Measurements from ENCODE around the gene THSD4. TPM values are rescaled to one million over a fixed set of nuclear protein-coding genes. Genes with fewer than 3 reads are reported as not detected.

THSD4 gene
- total and polyA plus RNA-seq, 4 donors, result 6.0 to 42.4 (median 18.5) TPM

GRCh38 chr15:71443538-71443937, 328.3 kb downstream of the THSD4 start:
- peak overlapping the region in 1 of 2 donors; percentile 50 for H3K27ac ChIP-seq (ENCODE audit: low read depth in 1 of 2, low read length in 1 of 2)
- peak; percentile 56 for TF ChIP-seq CTCF (IDR thresholded peaks at IDR 0.05; ENCODE audit: control extremely low read depth, extremely low read depth)
- H3K4me1 ChIP-seq (ENCODE audit: control insufficient read depth in 5 of 5, insufficient read depth in 5 of 5, low read length in 5 of 5), result no peaks in the 10 kb centered on the region
- no peak for ATAC-seq (ENCODE audit: insufficient read depth, low FRiP score)
- H3K36me3 ChIP-seq (ENCODE audit: control insufficient read depth in 4 of 4, insufficient read depth in 4 of 4, low read length in 4 of 4), result no peaks in the 10 kb centered on the region
- no peak overlapping the region for H3K4me3 ChIP-seq
- no peak overlapping the region for H3K9ac ChIP-seq (ENCODE audit: insufficient read depth in 1 of 2, low read length in 2 of 2)
- peak; percentile 62 to 67 (median 65) for DNase-seq
- no peaks in the 10 kb centered on the region for H3K27me3 ChIP-seq (ENCODE audit: control insufficient read depth in 3 of 3, insufficient read depth in 3 of 3, low read length in 2 of 3)
- 16 to 24% methylated on average over 4 of the region's 4 CpGs for WGBS, 2 donors
- H3K9me3 ChIP-seq (ENCODE audit: control insufficient read depth in 4 of 4, insufficient read depth in 3 of 4, low read length in 3 of 4), result no peaks in the 10 kb centered on the region

- 80 to 88% methylated on average over 7 of the region's 7 CpGs for WGBS, 2 donors
- H3K9ac ChIP-seq (ENCODE audit: insufficient read depth in 1 of 2, low read length in 2 of 2), result no peak overlapping the region
Observed at GRCh38 chr15:71444032-71444810, 328.9 kb downstream of the THSD4 start.

GRCh38 chr15:71444866-71445590, 329.8 kb downstream of the THSD4 start:
- ATAC-seq (ENCODE audit: insufficient read depth, low FRiP score), result no peak
- Histone ChIP-seq H3K4me1 (ENCODE audit: control insufficient read depth in 5 of 5, insufficient read depth in 5 of 5, low read length in 5 of 5) (peaks cover 0 to 4% (median 0%) of the 10 kb centered on the region in 5 donors), H3K9me3 (ENCODE audit: control insufficient read depth in 4 of 4, insufficient read depth in 3 of 4, low read length in 3 of 4) (no peaks in the 10 kb centered on the region), H3K27ac (ENCODE audit: low read depth in 1 of 2, low read length in 1 of 2) (peak overlapping the region in 1 of 2 donors; percentile 62), H3K4me3 (no peak overlapping the region), H3K36me3 (ENCODE audit: control insufficient read depth in 4 of 4, insufficient read depth in 4 of 4, low read length in 4 of 4) (no peaks in the 10 kb centered on the region), H3K9ac (ENCODE audit: insufficient read depth in 1 of 2, low read length in 2 of 2) (no peak overlapping the region), H3K27me3 (ENCODE audit: control insufficient read depth in 3 of 3, insufficient read depth in 3 of 3, low read length in 2 of 3) (no peaks in the 10 kb centered on the region)
- no peak for DNase-seq
- no peak for TF ChIP-seq CTCF (IDR thresholded peaks at IDR 0.05; ENCODE audit: control extremely low read depth, extremely low read depth)
- 79 to 88% methylated on average over 5 of the region's 5 CpGs for WGBS, 2 donors

More at GRCh38 chr15:71444032-71444810, 328.9 kb downstream of the THSD4 start:
- DNase-seq (no peak), ATAC-seq (ENCODE audit: insufficient read depth, low FRiP score) (no peak)
- Histone ChIP-seq H3K36me3 (ENCODE audit: control insufficient read depth in 4 of 4, insufficient read depth in 4 of 4, low read length in 4 of 4) (no peaks in the 10 kb centered on the region), H3K27ac (ENCODE audit: low read depth in 1 of 2, low read length in 1 of 2) (peak overlapping the region; percentile 39 to 50), H3K4me3 (no peak overlapping the region), H3K4me1 (ENCODE audit: control insufficient read depth in 5 of 5, insufficient read depth in 5 of 5, low read length in 5 of 5) (peaks cover 0 to 4% (median 0%) of the 10 kb centered on the region in 5 donors), H3K27me3 (ENCODE audit: control insufficient read depth in 3 of 3, insufficient read depth in 3 of 3, low read length in 2 of 3) (no peaks in the 10 kb centered on the region), H3K9me3 (ENCODE audit: control insufficient read depth in 4 of 4, insufficient read depth in 3 of 4, low read length in 3 of 4) (no peaks in the 10 kb centered on the region)
- no peak for TF ChIP-seq CTCF (IDR thresholded peaks at IDR 0.05; ENCODE audit: control extremely low read depth, extremely low read depth)

Data from lung (tissue), 12 donors.